ENCODE results near the gene GET3.

GET3 gene

DNA sequence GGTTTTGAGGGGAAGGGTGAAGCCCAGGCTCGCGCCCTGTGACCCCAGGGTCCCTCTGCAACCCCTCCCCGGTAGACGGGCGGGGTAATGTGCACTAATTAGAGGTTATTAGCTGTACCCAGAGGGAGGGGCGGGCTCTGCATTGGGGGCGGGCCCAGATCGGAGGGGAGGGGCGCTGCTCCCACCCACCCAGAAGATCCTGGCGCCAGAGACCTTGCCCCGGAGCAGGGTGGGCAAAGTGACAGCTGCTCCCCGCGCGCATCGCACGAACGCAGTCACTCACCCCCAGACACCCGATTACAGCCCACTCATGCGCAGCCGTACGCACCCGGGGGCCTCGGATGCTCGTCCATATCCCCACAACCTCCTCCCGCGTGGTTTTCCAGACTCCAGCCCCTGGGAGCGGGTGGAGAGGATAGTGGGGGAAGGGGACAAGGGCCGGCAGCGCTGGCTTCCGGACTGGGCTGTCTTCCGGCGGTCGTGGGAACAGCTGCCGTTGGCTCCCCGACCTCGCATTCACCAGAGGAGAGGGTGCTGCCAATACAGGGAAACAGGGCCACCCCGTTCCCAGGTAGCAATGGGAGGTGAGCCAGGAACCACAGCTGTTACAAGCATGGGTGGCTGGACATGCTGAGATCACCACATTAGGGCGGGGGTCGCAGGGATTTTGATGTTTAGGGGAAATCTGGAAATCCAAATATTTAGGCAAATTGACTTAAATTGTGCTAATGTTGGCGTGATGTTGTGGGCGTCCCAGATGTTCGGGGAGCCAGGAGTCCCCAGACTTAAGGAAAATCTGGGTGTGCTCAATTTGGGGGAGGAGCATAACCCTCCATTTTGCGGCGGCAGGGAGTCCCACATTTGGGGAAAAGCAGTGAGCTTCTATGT lies 41.0 kb downstream of the GET3 start:
- in situ Hi-C loops (cut with MboI; ENCODE audit: low sequenced_read_pairs), result no loop called here

DNA sequence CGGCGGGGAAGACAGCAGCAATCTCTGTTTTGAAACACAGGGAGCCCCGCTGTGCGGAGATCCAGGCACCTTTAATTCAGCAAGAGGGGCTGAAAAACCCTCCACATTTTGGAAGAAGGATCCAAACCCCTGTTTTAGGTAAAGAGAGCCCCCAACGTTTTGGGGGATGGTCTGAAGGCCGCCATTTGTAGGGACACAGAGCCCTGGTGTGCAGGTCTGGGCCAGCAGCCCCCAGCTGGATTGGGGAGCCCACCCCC lies 41.5 kb downstream of the GET3 start:
- in situ Hi-C loops (cut with MboI; ENCODE audit: low sequenced_read_pairs), result no loop called here

DNA sequence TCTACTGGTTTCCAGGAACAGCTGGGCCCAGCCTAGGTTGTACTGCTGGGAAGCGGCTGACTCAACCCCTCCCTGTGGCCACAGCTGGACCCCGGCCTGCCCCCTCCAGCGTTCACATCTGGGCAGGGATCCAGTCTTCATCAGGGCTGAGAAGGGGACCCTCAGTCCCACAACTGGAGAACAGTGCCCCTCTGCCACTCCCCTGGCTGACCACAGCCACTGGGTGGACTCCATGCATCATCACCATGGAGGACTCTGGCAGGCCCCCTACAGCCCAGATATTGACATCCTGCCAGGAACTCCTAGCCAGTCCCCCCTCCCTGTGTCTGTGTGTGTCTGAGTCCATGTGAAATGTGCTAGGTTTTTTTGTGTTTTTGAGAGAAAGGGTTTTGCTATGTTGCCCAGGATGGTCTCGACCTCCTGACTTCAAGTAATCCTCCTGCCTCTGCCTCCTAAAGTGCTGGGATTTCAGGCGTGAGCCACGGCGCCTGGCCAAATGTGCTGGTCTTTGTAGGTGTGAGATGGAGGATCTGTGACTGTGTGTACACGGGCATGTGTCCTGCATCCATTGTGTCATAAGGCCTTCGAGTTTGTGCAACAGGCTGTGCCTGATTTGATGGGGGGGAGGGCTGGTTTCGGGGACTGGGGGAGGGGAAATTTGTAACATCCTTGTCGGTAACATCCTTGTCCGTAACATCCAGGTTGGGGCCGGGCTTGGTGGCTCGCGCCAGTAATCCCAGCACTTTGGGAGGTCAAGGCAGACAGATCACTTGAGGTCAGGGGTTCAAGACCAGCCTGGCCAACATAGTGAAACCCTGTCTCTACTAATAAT lies 42.1 kb downstream of the GET3 start:
- in situ Hi-C loops (cut with MboI; ENCODE audit: low sequenced_read_pairs), result no loop called here

DNA sequence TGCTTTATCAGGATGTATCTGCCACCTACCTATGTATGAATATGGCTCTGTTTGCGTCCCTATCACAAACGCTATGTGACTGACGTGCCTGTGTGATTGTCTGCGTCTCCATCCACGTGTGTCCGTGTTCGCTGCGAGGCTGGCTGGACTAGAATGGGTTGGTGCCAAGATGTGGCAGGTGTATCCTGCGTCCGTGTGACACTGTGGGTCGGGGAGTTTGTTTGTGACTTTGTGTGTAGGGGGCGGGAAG lies 44.8 kb downstream of the GET3 start:
- in situ Hi-C loops (cut with MboI; ENCODE audit: low sequenced_read_pairs), result no loop called here

DNA sequence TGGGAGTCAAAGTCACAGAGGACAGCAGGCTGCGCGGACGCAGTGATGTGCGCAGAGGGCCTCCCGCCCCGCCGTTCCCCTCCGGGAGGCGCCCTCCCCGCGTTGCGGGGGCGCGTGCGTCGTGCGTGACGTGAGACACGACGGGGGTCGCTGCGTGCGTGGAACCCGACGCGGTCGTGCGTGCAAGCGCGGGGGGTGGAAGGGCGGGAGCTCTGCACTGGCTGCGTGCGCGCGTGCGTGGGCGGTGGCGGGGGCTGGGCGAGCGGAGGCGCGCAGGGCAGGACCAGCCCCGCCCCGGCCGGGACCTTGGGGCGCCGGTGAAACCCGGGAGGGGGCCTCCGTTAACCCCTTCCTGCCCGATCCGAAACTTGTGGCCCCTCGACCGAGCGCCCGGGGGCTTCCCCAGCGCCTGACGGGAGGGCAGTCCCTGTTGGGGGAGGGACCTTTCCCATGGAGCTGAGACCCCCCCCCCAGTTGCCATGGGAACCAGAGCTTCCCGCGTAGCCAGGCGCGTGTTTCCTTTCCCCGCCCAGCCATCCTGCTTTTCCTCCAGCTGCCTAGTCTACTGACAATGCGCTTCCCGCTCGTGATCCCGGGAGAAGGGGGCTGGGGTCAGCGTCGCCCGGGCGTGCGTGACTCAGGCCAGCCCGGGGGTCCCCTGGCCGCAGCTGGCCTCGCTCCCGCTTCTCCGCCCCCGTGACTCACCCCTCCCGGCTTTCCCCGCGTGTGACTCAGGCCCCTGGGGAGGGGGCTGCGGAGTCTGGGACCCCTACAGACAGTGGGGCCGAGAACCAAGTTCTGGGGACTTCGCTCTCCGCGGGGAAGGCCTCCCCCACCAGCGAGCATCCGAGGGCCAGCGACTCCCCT lies 45.4 kb downstream of the GET3 start:
- in situ Hi-C loops (cut with MboI; ENCODE audit: low sequenced_read_pairs), result no loop called here

DNA sequence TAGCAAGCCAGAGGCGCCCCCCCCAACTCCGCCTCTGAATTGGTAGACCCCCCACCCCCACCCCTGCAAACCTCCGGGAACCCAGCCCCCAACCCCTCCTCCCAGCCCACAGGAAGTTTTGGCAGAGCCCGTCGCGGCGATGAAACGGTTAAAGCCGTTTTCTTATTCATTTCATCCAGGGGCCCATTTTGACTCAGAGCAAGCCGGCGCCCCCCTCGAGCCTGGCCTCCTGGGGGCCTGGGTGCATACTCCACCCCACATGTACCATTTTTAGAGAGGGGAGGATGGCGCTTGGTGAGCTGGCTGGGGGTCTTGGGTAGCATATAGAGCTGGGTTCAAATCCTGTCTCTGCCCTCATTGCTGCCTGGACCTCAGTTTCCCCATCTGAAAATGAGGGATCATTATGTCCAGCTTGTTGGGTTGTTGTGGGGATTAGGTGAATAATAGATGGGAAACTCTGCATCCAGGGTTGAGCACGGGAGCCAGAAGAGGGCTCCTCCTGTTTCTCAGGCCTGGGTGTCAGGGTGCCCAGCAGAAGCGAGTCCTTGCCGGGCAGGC lies 46.1 kb downstream of the GET3 start:
- in situ Hi-C loops (cut with MboI; ENCODE audit: low sequenced_read_pairs), result no loop called here

DNA sequence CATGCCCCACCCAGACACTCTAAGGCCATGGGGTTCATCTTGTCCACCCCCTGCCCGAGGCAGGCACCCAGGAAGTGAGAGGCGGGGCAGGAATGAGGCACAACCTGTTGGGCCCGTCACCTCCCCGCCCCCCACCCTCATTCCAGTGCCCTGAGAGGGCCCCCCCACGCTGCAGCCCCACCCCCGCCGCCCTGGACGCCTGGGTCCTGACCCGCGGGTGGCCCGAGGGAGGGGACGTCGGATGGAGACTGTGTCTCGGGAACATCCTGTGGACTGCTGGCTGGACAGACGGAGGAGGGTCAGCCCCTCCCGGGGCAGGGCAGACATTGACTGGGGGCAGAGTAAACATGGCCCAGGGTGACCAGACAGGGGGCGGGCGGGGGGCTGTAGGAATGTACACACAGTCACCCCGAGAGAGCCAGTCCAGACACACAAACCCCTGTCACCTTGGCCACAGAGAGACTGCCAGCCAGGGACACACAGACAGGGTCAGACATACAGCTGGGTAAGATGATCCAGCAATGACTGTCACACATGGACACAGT lies 46.6 kb downstream of the GET3 start:
- in situ Hi-C loops (cut with MboI; ENCODE audit: low sequenced_read_pairs), result no loop called here

DNA sequence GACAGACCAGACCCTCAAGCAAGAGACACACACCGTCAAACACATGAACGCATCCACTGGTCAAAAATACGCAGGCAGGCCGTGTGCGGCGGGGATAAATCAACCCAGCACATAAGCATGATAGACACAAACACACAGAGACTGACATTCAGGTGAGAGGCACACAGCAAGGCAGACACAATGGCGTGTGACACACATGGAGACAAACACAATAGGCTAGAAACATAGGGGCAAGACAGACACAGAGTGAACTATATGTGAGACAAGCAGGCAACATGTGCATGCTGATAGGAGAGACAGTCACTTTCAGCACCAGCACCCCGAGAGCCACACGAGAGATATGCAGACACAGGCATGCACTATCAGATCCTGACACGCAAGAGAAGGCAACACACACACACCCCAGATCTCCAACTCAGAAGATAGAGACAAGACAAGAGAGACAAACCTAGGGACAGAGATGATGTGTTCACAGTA lies 47.1 kb downstream of the GET3 start:
- in situ Hi-C loops (cut with MboI; ENCODE audit: low sequenced_read_pairs), result no loop called here

DNA sequence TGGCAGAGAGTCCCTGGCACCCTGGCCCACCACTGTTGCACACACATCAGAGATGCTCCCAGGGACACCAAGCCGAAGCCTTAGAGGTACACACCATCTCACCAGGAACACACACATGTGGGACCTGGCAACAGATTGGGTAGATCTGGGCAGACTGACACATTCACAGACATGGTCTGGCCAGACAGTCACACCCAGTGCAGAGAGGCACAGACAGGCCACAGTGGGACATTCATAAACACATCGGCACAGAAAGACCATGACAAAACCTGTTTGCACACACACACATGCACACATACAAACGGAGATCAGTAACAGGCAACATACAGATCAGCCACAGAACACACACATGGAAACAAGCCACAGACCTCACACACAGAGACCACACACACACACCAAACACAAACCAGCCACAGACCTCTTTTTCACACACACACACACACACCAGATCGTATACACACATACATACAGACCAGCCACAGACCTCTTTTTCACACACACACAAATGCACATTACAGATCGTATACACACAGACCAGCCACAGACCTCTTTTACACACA lies 47.7 kb downstream of the GET3 start:
- in situ Hi-C loops (cut with MboI; ENCODE audit: low sequenced_read_pairs), result no loop called here

DNA sequence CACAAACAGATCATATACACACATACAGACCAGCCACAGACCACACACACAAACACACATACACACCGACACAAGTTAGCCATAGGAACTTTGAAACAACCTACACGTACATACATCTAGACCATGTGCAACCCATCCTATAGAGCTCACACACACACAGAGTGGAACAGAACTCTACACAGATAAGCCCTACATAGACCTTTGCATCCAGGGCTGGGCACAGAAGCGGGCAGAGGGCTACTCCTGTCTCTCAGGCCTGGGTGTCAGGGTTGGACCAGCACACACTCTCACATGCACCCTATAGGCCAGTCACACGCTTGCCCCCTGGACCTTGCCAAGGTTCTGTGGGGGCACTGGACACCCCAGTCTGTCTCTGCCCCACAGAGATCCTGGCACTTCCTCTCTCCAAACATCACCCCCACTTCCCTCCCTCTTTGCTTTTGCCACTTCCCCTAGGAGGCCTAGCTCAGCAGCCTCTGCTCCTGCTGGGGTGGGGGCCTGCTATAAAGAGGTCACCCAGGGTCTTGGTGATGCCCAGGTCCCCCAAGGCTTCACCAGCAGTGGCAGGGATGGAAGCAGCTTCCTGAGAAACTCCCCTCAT lies 48.2 kb downstream of the GET3 start:
- in situ Hi-C loops (cut with MboI; ENCODE audit: low sequenced_read_pairs), result no loop called here

DNA sequence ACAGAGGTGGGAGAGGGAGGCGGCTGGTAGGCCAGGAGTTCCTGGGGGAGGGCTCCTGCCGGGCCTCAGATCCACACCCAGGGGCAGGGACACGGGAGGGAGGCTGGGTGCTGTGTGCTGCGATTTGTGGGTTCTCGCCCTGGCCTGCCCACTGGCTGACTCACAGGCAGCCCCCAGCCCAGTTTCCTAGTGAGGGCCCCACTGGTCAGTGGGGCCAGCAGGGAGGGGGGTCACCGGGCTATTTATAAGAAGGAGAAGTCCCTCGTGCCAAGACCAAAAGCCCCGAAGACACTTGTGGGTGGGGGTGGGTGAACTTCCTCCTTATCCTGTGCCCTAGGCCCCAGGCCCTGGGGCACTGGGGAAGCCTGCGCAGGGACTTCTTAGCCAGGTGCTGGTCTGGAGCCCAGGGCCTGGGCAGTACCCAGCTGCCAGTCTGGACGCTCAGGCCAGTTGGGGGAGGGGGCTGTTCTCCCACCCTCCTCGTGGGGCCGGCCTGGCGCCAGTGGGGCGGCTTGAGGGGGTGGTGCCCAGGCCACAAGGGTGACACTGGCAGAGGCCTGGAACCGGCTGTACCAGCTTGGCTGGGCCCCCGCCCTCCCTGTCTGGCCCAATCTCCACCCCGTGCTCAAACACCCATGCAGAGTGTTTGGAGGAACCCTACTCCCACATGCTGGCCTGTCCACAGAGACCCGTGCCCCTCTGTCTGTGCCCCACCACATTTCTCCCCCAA lies 49.0 kb downstream of the GET3 start:
- in situ Hi-C loops (cut with MboI; ENCODE audit: low sequenced_read_pairs), result no loop called here

DNA sequence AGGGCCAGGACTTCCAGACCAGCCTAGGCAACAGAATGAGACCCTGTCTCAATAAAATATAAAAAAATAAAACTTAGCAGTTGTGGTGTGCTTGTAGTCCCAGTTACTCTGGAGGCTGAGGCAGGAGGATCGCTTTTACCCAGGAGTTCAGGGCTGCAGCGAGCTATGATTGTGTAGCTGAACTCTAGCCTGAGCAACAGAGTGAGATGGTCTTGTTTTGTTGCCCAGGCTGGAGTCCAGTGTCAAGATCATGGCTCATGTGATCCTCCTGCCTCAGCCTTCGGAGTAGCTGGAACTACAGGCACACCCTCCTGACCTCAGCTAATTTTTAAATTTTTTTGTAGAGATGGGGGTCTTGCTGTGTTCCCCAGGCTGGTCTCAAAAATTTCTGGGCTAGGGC lies 49.7 kb downstream of the GET3 start:
- in situ Hi-C loops (cut with MboI; ENCODE audit: low sequenced_read_pairs), result no loop called here

DNA sequence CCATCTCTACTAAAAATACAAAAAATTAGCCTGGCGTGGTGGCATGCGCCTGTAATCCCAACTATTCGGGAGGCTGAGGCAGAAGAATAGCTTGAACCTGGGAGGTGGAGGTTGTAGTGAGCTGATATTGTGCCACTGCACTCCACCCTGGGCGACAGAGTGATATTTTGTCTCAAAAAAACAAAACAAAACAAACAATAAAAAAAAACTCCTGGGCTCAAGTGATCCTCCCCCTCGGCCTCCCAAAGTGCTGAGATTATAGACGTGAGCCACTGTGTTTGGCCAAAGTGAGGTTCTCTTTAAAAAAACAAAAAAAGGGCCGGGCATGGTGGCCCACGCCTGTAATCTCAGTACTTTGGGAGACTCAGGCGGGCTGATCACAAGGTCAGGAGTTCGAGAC lies 50.2 kb downstream of the GET3 start:
- in situ Hi-C loops (cut with MboI; ENCODE audit: low sequenced_read_pairs), result no loop called here

DNA sequence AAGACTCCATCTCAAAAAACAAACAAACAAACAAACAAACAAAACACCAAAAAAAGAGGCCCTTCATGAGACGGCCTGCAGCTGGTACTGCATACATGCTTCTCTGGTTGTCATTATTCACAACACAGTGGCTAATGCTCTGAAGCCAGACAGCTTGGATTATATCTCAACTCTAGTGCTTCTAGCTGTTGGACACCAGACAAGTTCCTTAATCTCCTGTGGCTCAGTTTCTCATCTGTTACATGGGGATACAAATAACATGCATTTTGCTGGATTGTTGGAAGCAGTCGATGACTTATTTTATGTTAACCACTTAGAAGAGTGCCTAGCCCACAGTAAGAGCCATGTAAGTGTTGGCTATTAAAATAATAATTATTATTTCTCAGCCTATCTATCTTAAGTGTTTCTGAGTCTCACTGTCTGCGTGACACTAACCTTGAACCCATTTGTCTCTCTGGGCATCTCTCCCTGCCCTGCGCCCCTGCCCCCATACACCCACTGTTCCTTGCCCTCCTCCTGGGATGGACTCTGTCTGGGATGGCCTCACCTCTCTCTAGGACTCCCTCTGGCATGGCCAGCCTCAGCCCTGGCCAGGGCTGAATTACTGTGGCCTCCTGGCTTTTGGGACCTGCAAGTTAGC lies 50.9 kb downstream of the GET3 start:
- in situ Hi-C loops (cut with MboI; ENCODE audit: low sequenced_read_pairs), result no loop called here

DNA sequence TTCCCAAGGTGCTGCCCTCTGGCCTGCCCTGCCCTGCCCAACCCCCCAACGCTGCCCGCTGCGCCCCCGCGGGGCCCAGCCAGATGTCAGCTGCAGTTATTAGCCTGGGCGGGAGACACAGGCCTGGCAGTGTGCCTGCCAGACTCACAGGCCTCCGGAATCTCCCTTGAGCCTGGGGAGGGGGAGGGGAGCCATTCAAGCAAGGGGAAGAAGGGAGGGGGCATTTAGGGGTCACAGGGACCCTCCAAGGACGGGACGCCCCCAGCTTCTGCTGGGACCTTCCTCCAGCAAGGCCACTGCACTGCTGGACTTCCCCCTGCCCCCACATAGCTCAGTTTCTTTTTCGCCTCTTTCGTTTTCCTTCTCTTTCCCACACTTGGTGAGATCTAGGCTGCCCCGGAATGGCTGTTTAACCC lies 51.4 kb downstream of the GET3 start:
- in situ Hi-C loops (cut with MboI; ENCODE audit: low sequenced_read_pairs), result no loop called here

DNA sequence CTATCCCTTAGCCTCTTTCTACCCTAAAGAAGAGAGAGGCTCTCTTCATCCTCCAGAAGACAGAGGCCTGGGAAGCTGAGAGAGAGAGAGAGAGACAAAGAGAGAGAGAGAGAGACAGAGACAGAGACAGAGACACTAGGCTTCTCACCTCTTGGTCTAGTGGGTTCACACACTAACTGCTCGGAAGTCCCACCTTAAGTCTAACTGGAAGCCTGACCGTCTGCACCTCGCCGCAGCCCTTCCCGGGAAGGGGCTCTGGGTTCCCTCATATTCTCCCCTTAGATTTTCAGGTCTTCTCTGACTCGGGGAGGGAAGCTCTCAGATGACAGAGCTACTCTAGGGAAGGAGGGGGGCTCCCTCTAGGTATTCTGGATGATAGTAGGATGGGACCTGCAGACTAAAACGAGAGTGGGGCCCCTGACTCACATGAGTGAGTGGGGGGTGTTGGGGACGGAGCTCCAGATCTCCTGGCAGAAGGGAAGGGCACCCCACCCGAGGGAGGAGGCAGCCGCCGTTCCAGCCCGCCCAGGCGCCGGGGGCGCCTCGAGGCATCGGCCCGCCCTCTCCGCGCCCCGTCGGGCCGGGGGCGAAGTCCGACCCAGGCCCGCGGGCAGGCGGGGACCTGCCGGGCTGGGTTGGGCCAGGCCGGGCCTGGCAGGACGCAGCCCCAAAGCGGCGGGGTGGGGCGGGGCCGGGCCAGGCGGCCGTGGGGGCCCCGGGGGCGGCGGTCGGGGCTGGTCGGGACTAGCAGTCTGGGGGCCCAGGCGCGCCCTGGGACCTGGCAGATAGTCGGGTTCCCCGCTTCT lies 52.0 kb downstream of the GET3 start:
- in situ Hi-C loops (cut with MboI; ENCODE audit: low sequenced_read_pairs), result no loop called here

DNA sequence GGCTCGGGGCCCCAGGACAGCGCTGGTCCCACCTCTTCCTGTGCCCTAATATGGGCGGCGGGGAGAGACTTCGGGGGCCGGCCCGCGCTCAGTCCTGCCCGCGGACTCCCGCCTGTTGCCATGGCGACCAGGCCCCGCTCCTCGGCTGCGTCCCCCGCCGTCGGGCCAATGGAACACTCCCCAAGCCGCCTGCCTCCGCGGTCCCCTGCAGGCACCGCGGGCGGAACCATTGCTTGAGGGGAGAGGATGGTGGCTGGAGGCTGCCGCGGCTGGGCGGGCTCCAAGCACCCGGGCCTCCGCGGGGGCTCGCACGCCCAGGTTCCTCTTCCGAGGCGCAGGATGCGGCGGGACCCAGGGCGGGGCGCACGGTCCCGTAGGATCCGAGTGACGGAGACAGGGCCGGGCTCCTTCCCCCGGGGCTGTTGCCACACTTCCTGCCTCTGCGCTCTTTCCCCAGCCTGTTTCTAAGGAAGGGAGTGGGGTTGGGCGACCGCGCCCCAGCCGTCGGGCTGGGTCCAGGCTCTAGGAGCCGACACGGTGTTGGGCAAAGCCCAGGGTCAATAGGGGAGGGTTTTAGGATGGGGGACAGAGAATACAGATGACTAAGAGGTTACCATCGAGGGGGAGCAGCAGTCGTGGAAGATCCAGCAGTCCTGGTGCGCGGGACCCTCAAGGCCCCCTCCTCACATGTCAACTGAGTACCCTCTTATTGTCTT lies 52.8 kb downstream of the GET3 start:
- in situ Hi-C loops (cut with MboI; ENCODE audit: low sequenced_read_pairs), result no loop called here
